D721Med (cell line): ENCODE results near the gene SLC30A4.

Source experiments
- DNase-seq: peaks from one replicate; pipeline ENCODE4 v3.0.0; 2011; ENCODE audit warnings: low spot score; ENCODE audit not compliant: insufficient read length
- FAIRE-seq: peaks from 2 replicates; lab custom pipeline; 2011; peaks lifted over from hg19 to GRCh38; lab: Jason Lieb, UNC
- CTCF ChIP-seq: IDR thresholded peaks from 2 replicates; pipeline ENCODE4 v1.5.1; 2012; ENCODE audit warnings: mild to moderate bottlenecking, control low read depth; ENCODE audit not compliant: insufficient read depth; ENCODE audit errors: missing control alignments

SLC30A4 gene

GRCh38 chr15:45451265-45451664, 71.3 kb downstream of the SLC30A4 start:
- FAIRE-seq (no peak), DNase-seq (no peak)
- no peak for TF ChIP-seq CTCF

- DNase-seq (no peak), FAIRE-seq (no peak)
- TF ChIP-seq CTCF: no peak
Observed at GRCh38 chr15:45449916-45450867, 72.4 kb downstream of the SLC30A4 start.

GRCh38 chr15:45449395-45449794, 73.2 kb downstream of the SLC30A4 start:
- DNase-seq (no peak), FAIRE-seq (no peak)
- no peak for TF ChIP-seq CTCF

- no peak for FAIRE-seq
- no peak for DNase-seq
- TF ChIP-seq CTCF: no peak
Observed at GRCh38 chr15:45448066-45448915, 74.3 kb downstream of the SLC30A4 start.

GRCh38 chr15:45443645-45444044, 78.9 kb downstream of the SLC30A4 start:
- DNase-seq: no peak
- TF ChIP-seq CTCF: no peak

GRCh38 chr15:45442507-45443135, 79.9 kb downstream of the SLC30A4 start:
- no peak for TF ChIP-seq CTCF
- no peak for DNase-seq
- FAIRE-seq: no peak

More at GRCh38 chr15:45443645-45444044, 78.9 kb downstream of the SLC30A4 start:
- no peak for FAIRE-seq
